ENCODE results near the gene ALAD.

DNA sequence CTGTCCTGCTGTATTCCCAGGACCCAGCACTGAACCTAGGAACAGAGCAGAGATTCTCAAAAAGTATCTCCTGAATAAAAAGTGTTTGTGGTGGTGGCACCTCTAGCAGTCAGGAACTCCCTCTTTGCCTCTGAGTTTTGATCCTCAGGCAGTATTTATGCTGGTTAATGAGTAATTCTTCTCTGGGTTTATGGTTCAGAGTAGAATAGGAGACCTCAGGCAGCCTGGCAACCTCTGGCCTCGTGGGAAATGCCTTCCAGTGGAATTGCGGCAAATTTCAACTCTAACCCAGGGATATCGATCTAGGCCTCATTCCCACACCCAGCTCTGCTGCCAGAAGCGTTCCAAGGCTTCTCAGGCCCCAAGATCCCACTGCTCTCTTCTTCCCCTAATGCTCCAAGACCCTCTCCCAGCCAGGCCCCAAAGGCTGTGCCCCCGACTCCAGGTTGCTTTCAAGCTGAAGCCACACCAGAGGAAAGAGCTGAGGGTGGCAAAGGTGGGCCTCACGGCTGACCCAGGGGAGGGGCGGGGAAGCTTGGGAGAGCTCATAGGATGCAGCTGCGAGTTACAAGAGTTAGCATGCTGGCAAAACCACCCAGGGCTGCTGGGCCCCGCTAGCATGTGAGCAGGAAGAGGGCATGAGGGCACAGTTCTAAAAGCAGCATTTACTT lies 13.4 kb downstream of the ALAD start:
- TF ChIP-seq EZH2phosphoT487 (conservative IDR thresholded peaks at IDR 0.05; ENCODE audit: low read length) = no peak
- TF ChIP-seq, protein P1, sequence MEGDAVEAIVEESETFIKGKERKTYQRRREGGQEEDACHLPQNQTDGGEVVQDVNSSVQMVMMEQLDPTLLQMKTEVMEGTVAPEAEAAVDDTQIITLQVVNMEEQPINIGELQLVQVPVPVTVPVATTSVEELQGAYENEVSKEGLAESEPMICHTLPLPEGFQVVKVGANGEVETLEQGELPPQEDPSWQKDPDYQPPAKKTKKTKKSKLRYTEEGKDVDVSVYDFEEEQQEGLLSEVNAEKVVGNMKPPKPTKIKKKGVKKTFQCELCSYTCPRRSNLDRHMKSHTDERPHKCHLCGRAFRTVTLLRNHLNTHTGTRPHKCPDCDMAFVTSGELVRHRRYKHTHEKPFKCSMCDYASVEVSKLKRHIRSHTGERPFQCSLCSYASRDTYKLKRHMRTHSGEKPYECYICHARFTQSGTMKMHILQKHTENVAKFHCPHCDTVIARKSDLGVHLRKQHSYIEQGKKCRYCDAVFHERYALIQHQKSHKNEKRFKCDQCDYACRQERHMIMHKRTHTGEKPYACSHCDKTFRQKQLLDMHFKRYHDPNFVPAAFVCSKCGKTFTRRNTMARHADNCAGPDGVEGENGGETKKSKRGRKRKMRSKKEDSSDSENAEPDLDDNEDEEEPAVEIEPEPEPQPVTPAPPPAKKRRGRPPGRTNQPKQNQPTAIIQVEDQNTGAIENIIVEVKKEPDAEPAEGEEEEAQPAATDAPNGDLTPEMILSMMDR (IDR thresholded peaks at IDR 0.05; ENCODE audit: insufficient read depth, low read length, poor library complexity, severe bottlenecking) = no peak

Measured in SU-DHL-6 (cell line).